GM21367 (cell line): ENCODE measurements around the gene GALNT7.

ENCODE experiments used
- ATAC-seq: cut with Tn5 transposase; IDR thresholded peaks from one replicate; pipeline ENCODE4 v1.9.1; 2021; ENCODE audit not compliant: unreplicated experiment

GALNT7 gene

DNA sequence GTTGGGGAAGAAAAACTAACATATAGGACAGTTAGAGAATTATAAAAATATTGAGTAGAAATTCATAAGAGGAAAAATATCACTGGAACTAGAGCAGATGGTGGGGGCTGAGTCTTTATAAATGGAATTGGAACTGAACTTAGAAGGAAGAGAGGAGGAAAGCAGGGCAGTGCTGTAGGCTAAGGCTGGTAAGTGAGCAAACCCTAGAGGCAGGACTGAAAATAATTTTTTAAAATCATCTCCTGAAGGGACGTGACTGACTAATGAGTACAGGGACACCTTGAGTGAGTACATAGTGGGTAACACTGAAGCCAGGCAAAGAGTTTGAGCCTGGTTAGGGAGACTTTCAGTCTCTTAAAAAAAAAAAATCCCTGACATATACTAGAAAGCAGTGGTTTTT is 63.3 kb downstream of the GALNT7 start:
- ATAC-seq = peak; percentile 67

DNA sequence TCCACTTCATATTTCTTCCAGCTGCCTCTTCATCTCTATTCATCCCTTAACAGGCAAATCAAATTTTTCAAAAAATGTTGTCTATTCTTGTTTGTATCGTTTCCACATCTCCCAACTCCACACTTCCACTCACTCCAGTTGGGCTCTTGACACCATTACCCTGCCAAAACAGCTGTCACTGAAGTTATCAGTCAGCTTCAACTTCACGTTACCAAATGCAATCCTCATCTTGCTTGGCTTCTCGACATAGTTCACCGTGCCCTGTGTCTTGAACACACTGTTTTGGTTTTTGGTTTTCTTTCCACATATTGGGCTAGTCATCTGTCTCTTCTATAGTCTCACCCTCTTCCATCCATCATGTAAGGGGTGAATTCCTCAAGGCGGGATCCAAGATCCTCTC is 65.2 kb downstream of the GALNT7 start:
- ATAC-seq = no peak

DNA sequence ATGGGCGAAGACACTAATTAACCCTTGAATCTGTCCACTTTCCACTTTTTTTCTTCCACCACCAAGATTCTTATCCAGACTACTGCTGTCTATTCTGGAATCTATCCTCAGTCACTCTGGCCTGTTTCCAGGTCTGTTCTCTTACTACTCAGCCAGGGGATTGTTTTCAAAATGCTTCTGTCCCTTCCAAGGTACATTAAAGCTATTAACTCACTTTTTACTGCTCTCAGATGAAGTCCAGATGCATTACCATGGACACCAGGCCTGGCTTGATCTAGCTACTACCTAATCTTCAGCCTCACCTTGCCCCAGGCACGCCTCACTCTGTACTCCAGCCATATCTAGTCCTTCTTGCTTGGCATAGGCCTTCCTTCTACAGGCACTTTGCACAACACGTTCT is 66.4 kb downstream of the GALNT7 start:
- ATAC-seq = no peak

DNA sequence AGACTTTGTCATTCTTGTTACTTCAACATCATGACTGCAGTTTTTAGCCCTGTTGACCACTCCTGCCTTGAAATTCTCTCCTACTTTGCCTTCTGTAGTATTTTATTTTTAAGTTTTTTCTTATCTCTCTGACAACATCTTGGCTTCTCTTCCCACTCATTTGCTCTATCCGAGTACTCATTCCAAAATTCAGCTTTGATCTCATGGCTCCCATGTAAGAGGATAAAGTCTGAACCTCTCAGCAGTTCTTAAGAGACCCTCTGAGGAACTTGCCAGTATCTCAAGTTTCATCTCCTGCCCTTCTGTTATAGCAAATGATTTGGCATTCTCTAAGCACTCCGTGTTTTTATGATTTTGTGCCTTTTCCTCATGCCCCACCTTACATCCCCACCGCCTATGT is 67.7 kb downstream of the GALNT7 start:
- no peak for ATAC-seq

DNA sequence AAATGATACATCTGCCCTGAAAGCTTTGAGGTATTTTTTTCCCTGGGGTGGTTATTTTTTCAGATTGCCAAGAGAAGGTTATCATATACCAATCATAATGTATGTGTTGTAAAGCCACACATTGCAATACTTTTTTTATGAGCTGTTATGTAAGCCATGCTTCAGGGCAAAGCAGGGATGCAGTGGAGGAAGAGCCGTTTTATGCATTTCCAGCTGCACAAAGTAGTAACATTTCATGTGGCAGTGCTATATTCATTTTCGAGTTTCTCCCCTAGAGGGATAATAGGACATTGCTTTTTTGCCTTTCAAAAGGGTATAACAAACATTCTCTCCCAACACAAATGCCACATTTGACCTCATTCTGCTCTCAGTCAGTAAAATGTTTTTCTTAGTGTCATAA is 68.5 kb downstream of the GALNT7 start:
- no peak for ATAC-seq

DNA sequence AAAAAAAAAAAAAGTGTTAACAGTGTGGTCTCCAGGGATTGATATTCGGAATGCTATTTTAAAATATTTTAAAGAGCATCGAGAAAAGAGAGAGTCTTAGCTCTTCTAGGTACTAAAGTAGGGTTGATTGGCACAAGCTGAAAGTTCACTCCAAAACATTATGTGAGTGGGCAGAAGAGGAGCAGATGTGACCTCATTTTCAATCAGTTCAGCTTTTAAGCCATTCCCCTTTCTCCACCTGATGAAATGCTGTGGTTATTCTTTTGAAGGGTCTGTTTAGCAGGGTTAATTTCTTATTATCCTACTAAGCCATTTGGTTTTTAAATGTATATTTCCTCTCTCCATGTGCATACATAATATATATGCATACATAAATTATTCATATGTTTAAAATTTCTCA is 69.2 kb downstream of the GALNT7 start:
- ATAC-seq = no peak

DNA sequence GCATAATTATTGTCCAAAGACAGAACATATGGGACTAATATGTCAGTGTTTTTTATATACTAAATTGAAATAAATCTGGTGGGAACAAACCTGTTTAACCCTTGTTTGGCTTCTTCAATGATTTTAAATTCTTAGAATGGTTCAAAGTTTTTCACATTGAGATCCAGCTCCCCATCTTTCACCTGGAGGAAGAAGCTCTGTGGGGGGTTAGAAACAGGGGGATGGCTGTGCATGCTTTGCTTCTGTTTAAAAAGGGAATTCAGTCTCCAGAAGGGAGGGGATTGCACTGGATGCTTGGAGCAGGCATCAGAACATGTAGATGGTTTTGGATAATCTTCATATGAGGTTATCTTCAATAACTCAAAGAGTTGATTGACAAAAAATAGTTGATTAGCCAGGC is 72.1 kb downstream of the GALNT7 start:
- no peak for ATAC-seq

DNA sequence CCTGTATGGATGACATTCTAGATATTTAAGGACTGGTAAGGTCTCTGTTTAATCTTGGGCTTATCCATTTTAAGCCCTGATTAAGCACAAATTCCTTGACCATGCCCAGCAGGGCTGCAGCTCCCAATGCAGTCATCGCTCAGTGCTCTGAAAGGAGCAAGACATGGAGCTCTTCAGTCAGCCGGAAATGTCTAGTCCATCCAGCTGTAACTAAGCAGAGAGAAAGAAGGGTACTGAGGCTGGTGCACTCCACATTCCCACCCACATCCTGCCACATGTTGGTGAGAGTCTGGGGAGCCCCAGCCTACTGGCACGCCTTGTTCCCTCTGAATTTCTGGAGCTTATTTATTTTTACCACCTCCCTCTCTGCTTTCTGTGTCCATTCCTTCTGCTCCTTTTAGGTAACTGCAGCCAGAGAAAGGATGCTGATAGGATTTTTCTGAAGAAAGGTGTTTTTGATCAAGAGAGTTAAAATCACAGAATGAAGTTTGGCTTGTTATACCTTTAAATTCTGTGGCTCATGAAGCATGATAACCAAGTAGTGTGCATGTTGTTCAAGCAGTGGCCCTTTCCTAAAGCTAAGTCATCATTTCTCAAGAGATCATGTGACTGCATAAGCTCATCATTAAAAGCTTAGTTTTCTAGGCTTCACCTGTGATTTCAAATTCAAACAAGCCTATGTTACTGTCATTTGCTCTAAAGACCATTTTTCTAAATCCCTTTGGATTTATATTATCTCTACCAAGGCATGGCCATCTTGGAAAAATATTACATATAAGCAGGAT is 74.0 kb downstream of the GALNT7 start:
- no peak for ATAC-seq

DNA sequence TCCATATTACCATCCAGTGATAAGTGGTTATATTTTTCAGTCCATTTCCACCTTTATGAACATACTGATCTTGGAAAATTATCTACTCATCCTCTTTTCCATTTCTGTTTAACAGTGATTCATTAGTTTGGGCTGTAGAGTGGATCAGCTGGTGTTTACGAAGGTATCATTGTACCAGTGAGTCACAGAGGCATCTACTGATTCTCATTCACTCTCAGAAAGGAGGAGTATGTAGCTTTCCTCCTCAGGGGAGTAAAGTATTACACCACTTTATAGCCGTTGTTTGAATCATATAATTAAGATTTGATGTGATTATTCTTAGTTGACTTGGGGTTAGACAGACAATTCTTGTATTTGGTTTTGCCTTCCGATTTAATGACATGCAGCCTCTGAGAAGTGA is 74.7 kb downstream of the GALNT7 start:
- ATAC-seq = no peak

DNA sequence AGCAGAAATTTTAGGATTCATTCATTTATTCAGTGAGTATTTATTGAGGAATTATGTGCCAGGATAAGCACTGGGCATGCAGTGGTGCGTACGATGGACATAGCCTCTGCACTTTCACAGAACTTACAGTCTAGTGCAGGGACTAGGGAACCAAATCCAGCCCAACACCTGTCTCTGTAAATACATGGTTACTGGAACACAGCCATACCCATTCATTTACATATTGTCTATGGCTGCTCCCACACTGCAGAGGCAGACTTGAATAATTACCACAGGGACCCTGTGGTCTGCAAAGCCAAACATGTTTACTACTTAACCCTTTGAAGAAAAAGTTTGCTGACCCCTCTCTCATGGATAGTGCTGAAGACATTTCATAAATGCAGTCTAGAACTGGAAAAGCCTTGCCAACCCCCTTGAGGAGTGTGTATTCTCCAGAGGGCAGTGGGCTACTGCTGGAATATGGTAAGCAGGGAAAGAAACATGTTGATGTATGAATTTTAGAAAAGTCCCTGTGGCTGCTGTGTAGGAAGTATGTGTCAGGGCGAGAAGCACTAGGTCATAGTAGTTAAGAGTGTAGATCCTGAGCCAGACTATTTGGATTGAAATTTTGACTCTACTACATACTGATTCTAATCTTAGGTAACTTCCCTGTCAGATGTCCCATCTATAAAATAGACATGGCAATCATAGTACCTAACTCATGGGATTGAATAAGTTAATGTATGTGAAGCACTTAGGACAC is 75.5 kb downstream of the GALNT7 start:
- ATAC-seq = peak; percentile 80

DNA sequence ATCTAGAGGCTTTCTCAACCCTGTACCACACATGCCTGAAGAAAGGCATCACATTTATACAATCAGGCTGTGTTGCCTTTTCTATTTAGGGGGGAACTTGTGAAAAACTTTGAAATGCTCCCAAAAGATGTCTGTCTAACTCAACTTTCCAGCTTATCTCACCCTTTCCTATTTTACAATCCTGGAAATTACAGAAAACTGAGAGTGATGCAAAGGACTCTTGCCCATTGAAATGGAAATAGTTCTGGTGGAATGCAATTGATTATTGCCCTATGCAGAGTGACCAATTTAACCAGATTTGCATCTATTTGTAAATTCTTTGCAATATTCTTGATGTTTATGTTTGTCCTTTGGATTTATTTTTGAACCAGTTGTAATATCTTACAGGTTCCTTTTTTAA is 77.3 kb downstream of the GALNT7 start:
- ATAC-seq = no peak

DNA sequence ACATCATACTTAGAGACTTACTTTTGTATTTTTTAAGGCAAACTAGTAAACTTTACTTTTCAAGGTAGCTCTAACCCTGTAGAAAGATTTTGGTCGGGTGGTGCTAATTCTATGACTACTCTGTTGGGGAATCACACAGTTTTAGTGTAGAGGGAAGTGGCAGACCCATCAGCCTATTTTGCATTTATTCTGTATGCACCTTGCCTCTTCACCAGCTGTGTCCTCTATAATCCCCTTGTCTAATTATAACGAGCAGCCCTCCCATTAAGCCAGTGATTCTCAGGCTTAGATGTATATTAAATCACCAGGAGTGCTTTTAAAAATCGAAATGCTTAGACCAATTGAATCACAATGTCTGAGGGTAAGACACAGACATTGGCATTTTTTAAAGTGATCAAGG is 78.1 kb downstream of the GALNT7 start:
- peak; percentile 34 for ATAC-seq

DNA sequence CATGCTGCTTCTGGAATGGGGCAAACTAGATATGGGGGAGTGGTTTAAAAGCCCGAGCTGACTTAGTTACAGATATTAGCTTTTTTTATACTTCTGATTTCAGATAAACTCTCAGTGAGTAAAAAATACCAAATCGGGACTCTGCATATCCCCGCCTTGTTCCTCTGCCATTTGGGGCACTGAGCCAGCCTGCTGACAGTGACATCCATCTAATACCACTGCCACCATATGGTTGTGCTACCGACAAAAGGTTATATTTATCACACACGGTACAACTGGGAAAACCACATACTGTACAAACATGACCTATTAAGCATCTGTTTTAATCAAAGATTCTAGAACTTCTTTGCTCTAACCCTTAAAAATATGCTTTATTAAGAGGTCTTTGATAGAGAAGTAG is 78.7 kb downstream of the GALNT7 start:
- ATAC-seq = no peak

DNA sequence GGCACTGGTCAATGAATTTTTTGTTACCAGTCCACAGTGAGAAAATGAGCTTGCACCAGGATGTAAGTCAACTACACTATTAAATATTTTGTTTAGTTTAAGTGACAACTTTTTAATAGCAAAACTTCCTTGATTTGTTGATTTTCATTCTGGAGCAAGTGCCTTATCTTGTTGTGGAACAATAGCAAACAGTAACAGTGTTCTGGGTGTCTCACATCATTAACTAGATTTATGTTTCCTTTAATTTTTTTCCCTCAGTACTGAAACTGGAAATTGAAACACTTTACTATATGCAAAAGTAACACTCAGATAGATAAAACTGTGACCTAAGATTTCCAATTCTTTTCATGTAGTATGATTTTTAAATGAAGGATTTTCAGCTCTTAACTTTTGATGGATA is 80.1 kb downstream of the GALNT7 start:
- ATAC-seq = no peak

DNA sequence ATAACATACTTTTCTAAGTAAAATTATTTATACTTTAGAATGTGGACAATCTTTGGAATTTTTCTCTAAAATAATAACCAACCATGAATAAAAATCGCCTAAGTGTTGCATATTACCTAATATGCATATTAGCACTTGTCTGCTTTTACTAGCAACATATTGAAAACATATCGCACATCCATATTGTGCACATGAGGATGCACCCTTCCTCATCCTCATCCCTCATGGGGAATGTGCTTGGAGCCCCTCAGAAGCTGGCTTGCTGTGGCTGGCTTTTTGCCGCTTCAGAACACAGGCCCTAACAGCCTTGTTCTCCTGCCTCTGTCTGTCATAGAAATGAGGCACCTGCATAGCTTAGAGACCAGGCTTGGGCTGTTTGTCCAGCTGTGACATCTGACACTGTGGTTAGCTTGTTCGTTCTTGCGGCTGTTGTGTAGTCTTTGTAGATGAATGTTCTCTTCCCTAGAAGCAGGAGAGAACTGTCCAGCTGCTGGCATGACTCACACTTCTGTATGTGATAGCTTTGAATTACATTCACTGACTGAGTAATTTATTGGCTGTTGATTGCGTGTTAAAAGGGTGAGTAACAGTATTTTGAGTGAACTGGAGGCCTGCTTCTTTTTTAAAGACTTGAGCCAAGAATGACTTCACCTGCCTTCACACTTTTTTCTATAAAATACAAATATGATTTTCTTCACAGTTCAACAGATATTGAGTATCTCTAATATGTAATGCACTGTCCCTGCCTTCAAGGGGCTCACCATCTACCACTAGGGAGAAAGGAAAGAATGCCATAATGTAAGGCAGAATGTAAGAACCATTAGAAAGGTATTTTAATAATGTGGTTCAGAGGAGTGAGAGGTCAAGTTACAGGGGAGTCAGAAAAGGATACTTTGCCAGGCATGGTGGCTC is 83.7 kb downstream of the GALNT7 start:
- ATAC-seq = peak; percentile 90

DNA sequence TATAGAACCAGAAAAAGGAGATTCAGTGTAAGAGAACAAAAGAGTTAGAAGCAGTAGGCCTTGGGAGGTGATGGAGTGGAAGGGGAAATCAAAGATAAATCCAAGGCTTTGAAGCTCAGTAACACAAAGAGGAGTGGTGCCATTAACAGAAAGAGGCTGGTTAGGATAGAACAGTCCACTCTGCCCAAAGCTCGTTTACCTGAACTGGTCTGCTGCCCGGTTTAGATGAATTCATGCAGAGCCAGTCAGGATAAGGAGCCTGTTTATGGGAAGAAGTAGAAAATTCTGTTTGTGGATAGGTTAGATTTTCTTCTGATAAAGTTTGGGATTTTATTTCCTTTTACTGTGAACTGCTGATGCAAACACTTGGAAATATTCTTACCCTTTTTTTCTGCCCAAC is 85.0 kb downstream of the GALNT7 start:
- ATAC-seq = no peak

DNA sequence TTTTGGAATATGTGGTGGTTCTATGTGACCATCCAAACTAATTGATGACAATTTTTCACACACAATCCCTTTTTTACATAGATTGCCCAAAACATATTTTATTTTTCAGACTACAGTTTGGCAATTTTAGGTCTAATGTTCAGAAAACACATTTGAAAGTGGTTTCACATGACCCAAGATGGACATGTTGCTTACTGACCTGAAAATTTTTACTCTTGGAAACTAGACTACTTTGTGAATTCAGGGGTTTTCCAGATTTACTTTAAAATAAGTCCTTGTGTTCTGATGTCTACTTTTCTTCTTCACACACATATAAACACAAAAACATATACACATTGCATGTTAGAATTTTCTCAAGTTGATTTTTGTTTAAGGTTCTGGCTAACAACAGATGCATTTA is 86.0 kb downstream of the GALNT7 start:
- no peak for ATAC-seq

DNA sequence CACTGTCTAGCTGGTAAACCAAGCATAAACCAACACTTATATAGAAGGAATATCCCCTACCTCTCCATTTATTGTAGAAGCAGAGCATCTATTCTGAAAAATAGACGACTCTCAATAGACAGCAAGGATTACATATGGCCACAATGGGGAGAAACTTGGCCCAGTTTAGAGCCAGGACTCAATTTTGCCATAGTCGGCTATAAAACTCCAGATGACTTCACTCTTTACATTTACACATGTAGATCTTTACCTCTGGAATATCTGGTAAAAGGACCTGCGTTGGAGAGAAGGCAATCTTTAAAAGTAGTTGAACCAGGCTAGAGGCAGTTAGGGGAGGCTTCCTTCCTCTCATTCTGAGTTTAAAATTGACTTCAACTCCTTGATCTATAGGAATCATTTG is 88.2 kb downstream of the GALNT7 start:
- ATAC-seq = no peak

DNA sequence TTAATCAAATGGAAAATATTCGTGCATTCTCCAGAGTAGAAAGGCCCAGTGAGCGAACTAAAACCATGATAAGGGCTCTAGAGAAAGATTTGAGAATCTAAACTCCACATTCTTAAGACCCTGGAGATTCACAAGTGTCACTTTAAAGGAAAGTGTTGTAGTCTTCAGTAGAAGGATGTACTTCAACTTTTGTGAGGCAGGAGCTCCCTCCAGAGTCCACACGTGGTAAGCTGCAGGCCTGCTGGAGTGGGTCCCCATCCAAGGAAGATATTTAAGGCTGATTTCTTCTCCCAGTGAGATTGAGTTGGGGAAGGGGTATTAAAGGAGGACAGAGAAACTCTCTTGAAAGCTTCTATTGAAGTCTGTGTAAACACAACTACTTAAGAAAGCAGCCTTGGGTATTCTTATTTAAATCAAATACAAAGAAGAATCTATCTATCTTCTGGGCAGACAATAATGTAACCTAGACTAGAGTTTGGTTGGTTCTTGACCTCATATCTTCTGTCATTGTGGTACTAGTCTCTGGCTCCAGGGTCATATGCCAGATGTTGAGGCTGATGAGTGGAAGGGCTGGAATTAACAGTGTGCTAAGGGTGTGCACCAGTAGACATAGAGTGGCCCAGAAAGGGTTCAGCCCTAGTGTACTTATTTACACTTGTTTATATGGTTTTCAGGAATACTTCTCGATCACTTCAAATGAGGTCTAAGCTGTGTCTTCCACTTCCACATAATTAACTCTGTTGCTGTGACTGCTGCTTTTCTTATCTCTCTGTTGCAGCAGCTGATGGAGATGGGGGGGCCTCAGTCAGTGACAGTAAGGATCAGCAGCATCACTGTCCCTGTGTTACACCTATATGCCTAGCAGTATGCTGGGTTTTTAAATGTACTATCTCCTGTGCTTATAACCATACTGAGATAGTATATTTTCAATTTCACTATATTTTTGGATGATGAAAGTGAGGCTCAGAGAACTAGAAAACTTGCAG is 89.4 kb downstream of the GALNT7 start:
- ATAC-seq = peak; percentile 93

DNA sequence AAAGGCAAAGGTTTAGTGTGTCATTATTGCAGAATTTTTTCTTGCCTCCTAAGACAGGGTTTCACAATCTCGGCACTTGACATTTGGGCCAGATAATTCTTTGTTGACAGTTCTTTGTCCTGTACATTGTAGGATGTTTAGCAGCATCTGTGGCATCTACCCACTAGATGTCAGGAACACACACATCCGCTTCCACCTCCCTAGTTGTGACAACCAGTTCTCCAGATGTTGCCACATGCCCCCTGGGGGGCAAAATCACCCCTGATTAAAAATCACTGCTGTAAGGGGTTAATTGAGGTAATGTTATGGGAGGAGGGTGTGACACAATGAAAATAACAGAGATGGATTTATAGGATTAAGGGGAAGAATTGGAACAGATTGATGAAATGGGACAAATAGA is 90.3 kb downstream of the GALNT7 start:
- no peak for ATAC-seq
